Smooth muscle cell (in vitro differentiated cells): ENCODE measurements around the gene SMIM45.

ENCODE experiments used
- DNase-seq: peaks from one replicate; lab custom pipeline; 2025; ENCODE audit not compliant: unreplicated experiment; lab: John Stamatoyannopoulos, UW
- H2AFZ ChIP-seq: fragments of 200-600 bp; sonication (generic); 2 replicates; pipeline ENCODE4 v1.6.0; 2016; ENCODE audit warnings: antibody characterized with exemption, low read depth, mild to moderate bottlenecking
- H3F3A ChIP-seq: fragments of 200-600 bp; sonication (generic); 2 replicates; pipeline ENCODE4 v1.6.0; 2017; ENCODE audit warnings: antibody characterized with exemption, low read depth
- H3K27ac ChIP-seq: fragments of 200-600 bp; sonication (generic); 2 replicates; pipeline ENCODE4 v1.5.1; 2016; ENCODE audit warnings: low read depth, mild to moderate bottlenecking
- H3K27me3 ChIP-seq: fragments of 200-600 bp; sonication (generic); 2 replicates; pipeline ENCODE4 v1.6.1; 2016; ENCODE audit warnings: low read depth, mild to moderate bottlenecking
- H3K36me3 ChIP-seq: fragments of 200-600 bp; sonication (generic); 2 replicates; pipeline ENCODE4 v1.5.1; 2016; ENCODE audit warnings: low read depth
- H3K4me1 ChIP-seq: fragments of 200-600 bp; sonication (generic); 2 replicates; pipeline ENCODE4 v1.5.1; 2016; ENCODE audit warnings: low read depth
- H3K4me2 ChIP-seq: fragments of 200-600 bp; sonication (generic); 2 replicates; pipeline ENCODE4 v1.6.0; 2016; ENCODE audit warnings: mild to moderate bottlenecking
- H3K4me3 ChIP-seq: fragments of 200-600 bp; sonication (generic); 2 replicates; pipeline ENCODE4 v1.5.1; 2016; ENCODE audit warnings: mild to moderate bottlenecking
- H3K79me2 ChIP-seq: fragments of 200-600 bp; sonication (generic); 2 replicates; pipeline ENCODE4 v1.6.0; 2016; ENCODE audit warnings: low read depth, mild to moderate bottlenecking
- H3K9ac ChIP-seq: fragments of 200-600 bp; sonication (generic); 2 replicates; pipeline ENCODE4 v1.6.0; 2016; ENCODE audit warnings: low read depth
- H3K9me3 ChIP-seq: fragments of 200-600 bp; sonication (generic); replicated peaks from 2 replicates; pipeline ENCODE4 v1.5.1; 2016; ENCODE audit warnings: low read depth
- H4K20me1 ChIP-seq: fragments of 200-600 bp; sonication (generic); 2 replicates; pipeline ENCODE4 v1.6.0; 2016; ENCODE audit warnings: low read depth
- CTCF ChIP-seq: fragments of 200-600 bp; sonication (generic); IDR thresholded peaks from 2 replicates; pipeline ENCODE4 v1.5.1; 2017; ENCODE audit warnings: borderline replicate concordance, mild to moderate bottlenecking, antibody characterized with exemption; ENCODE audit not compliant: insufficient read depth, poor library complexity, severe bottlenecking
- WGBS: methylation state at CpG from one replicate; pipeline ENCODE4 v1.1.7; 2016; ENCODE audit warnings: low lambda C conversion rate; 5-methylcytosine and 5-hydroxymethylcytosine counted together

Gene SMIM45

GRCh38 chr22:41951898-41952474 lies at the start of gene SMIM45:
Gene SMIM45, plus strand, starts transcription at chr22:41952150.
- Histone ChIP-seq H3K27ac (no peak within 1 kb of the TSS), H3K36me3 (no peaks in the 10 kb centered on the region), H3K9me3 (no peaks in the 10 kb centered on the region), H3K4me3 (no peak within 1 kb of the TSS), H4K20me1 (no peaks in the 10 kb centered on the region), H3K27me3 (no peaks in the 10 kb centered on the region), H3F3A (no peaks in the 10 kb centered on the region), H3K4me2 (no peak within 1 kb of the TSS), H3K9ac (no peak within 1 kb of the TSS), H3K79me2 (no peaks in the 10 kb centered on the region), H2AFZ (no peak within 1 kb of the TSS), H3K4me1 (peaks cover 11% of the 10 kb centered on the region)
- no peak for DNase-seq
- 77% methylated on average over 16 of the region's 16 CpGs for WGBS
- TF ChIP-seq CTCF = no peak

- 97% methylated on average over 15 of the region's 15 CpGs for WGBS
- Histone ChIP-seq H3K9ac (no peak overlapping the region), H3K27ac (no peak overlapping the region), H3K9me3 (no peaks in the 10 kb centered on the region), H3K4me1 (no peaks in the 10 kb centered on the region), H3K36me3 (no peaks in the 10 kb centered on the region), H3K79me2 (no peaks in the 10 kb centered on the region), H3K27me3 (no peaks in the 10 kb centered on the region), H3F3A (no peaks in the 10 kb centered on the region), H3K4me3 (no peak overlapping the region), H2AFZ (no peak overlapping the region), H3K4me2 (no peak overlapping the region), H4K20me1 (peaks cover 34% of the 10 kb centered on the region)
- DNase-seq = no peak
- TF ChIP-seq CTCF = no peak
Observed at GRCh38 chr22:41902932-41903421, 49.0 kb upstream of the SMIM45 start.

- Histone ChIP-seq H3K79me2 (no peaks in the 10 kb centered on the region), H2AFZ (no peak overlapping the region), H3K9ac (no peak overlapping the region), H3K27ac (no peak overlapping the region), H3K36me3 (no peaks in the 10 kb centered on the region), H4K20me1 (peaks cover 52% of the 10 kb centered on the region), H3K9me3 (no peaks in the 10 kb centered on the region), H3K4me3 (no peak overlapping the region), H3K27me3 (peaks cover 11% of the 10 kb centered on the region), H3K4me1 (no peaks in the 10 kb centered on the region), H3F3A (no peaks in the 10 kb centered on the region), H3K4me2 (no peak overlapping the region)
- WGBS = over 99% methylated on average over 23 of the region's 24 CpGs
- DNase-seq = no peak
- TF ChIP-seq CTCF = no peak
Observed at GRCh38 chr22:41904450-41905410, 47.2 kb upstream of the SMIM45 start.
